ENCODE results near the gene WBP4. TPM values are rescaled to one million over a fixed set of nuclear protein-coding genes. Genes with fewer than 3 reads are reported as not detected.

Gene WBP4
- total RNA-seq (2022; extraction: Qiagen RNA extraction; ENCODE audit: low read depth) = 7.3 to 8.1 TPM (median 7.3 TPM) in 5 replicates

GRCh38 chr13:41061075-41061913 lies at the start of gene WBP4:
TSS of gene WBP4 (plus strand) at chr13:41061509. CDS start at chr13:41061674, 165 bp downstream.

DNA sequence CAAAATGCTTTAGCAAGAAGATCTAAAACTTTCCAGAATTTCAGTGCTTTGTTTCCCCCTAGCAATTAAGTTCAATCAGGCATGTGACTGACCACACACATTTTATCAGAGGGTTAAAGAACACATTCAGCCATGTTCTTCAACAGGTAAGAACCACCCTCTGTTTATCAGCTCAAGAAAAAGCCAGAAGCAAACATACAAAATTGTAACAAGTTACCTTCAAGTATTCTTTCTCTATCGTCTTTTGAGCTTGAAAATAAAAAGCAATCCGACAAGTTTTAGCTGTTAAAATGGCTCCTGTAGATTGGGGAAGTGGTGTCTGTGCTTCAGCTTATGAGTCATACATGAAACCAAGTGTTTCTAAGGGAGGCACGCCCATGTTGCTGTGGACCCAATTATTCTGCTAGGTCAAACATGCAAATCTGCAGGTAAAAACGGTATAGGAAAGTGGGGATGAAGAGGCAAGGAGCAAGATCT lies 42.3 kb upstream of the WBP4 start, which contains the start of gene ELF1:
ELF1 (minus strand) TSS at position 306 of the 477 bp plus-strand sequence. CDS start 37,262 bp downstream, outside the sequence.

DNA sequence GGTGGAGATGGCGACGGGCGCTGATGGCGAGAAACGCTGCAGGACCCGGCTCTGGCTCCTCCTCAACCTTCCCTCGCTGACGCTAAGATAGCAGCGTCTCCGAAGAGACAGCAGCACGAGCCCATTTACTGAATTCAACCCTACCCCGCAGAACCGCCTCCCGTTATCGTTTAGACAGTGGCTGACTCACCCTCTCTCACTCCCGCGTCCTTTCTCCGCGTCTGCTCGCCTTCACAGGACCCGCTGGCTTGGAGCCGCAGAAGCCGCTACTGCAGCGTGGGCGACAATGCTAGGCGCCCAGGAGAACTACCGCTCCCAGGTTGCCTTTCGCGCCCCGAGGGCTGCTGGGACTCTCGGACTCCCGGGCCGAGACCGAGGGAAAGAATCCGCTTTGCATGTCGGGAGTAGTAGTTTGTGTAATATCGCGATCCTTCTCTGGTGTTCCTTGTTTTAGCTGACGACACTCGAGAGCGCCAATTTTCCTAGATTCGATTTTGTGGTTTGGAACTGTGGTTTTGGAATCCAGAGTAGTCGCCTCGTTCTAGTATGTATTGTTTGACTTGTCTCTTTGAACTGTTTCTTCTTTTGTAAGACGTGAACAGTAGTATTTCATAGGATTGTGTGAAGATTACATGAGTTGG lies 71.3 kb downstream of the WBP4 start, which contains the start of gene KBTBD6:
KBTBD6 (minus strand) TSS at position 291 of the 641 bp plus-strand sequence. CDS start 291 bp downstream, outside the sequence.

Other genes with a start within 250 kb of the WBP4 start
- 24.1 to 32.3 TPM (median 28.4 TPM) in 5 replicates for gene ELF1, start 42.2 kb upstream of the WBP4 start, total RNA-seq (2022; extraction: Qiagen RNA extraction; ENCODE audit: low read depth)
- 5.2 to 7.1 TPM (median 6.0 TPM) in 5 replicates for gene KBTBD6, start 71.3 kb downstream of the WBP4 start, total RNA-seq (2022; extraction: Qiagen RNA extraction; ENCODE audit: low read depth)
- gene KBTBD7, start 133.1 kb downstream of the WBP4 start, total RNA-seq (2022; extraction: Qiagen RNA extraction; ENCODE audit: low read depth) = 2.3 to 3.3 TPM (median 2.9 TPM) in 5 replicates
- 5.3 to 8.0 TPM (median 6.1 TPM) in 5 replicates for gene MTRF1, start 202.1 kb downstream of the WBP4 start, total RNA-seq (2022; extraction: Qiagen RNA extraction; ENCODE audit: low read depth)
- 9.2 to 11.9 TPM (median 10.7 TPM) in 5 replicates for gene NAA16, start 249.8 kb downstream of the WBP4 start, total RNA-seq (2022; extraction: Qiagen RNA extraction; ENCODE audit: low read depth)